Type B pancreatic cell (in vitro differentiated cells): ENCODE measurements around the gene F11R. TPM values are rescaled to one million over a fixed set of nuclear protein-coding genes. Genes with fewer than 3 reads are reported as not detected.
"Not testable (repeated sequence)": the region's sequence is repeated elsewhere in the genome, so short reads cannot be mapped to it uniquely, and the experiment has no call there.

ENCODE experiments used
- DNase-seq: peaks from one replicate; pipeline ENCODE4 v3.0.0; 2021; ENCODE audit warnings: mixed read lengths; ENCODE audit not compliant: unreplicated experiment; ENCODE audit errors: extremely low spot score
- H3K27ac Mint-ChIP-seq: 2 replicates; pipeline ENCODE4 v1.8.0; 2021; ENCODE audit warnings: mild to moderate bottlenecking, mixed read lengths
- H3K27me3 Mint-ChIP-seq: 2 replicates; pipeline ENCODE4 v1.8.0; 2021; ENCODE audit warnings: mixed read lengths
- H3K36me3 Mint-ChIP-seq: 2 replicates; pipeline ENCODE4 v1.8.0; 2021; ENCODE audit warnings: mixed read lengths
- H3K4me1 Mint-ChIP-seq: one replicate; pipeline ENCODE4 v1.8.0; 2021; ENCODE audit warnings: mixed read lengths; ENCODE audit not compliant: unreplicated experiment
- H3K4me3 Mint-ChIP-seq: 2 replicates; pipeline ENCODE4 v1.8.0; 2021; ENCODE audit warnings: mild to moderate bottlenecking, mixed read lengths
- H3K9me3 Mint-ChIP-seq: 2 replicates; pipeline ENCODE4 v1.8.0; 2021; ENCODE audit warnings: mixed read lengths
- CTCF ChIP-seq: fragments of 200-600 bp; sonication (generic); conservative IDR thresholded peaks from 2 replicates; pipeline ENCODE4 v1.5.0; 2021; ENCODE audit warnings: antibody characterized with exemption, mild to moderate bottlenecking
- long read RNA-seq: library from polyadenylated mRNA; unstranded; transcript quantifications from one replicate; pipeline ENCODE4 v2.0.0, GENCODE V29; 2020
- total RNA-seq: library from RNA; stranded (reverse); gene quantifications from 2 replicates; pipeline ENCODE4 v1.2.1, GENCODE V29; 2021; ENCODE audit warnings: low replicate concordance

F11R gene
- 66.8 and 147 TPM in 2 replicates for total RNA-seq
- long read RNA-seq, partial matches to known transcripts: 0 of 23 reads
- long read RNA-seq, other reads (novel, unspliced or antisense): 23 of 23 reads

GRCh38 chr1:161020509-161021164 is at the start of gene F11R:
Gene F11R, minus strand, starts transcription at chr1:161021152. Its CDS starts 79 bp downstream, at chr1:161021073.
- H3K27me3 Mint-ChIP-seq: peaks cover 53% of the 10 kb centered on the region
- H3K36me3 Mint-ChIP-seq: peaks cover 8% of the 10 kb centered on the region
- peak; percentile 64 for TF ChIP-seq CTCF
- H3K4me1 Mint-ChIP-seq: peaks cover 24% of the 10 kb centered on the region
- no peak for DNase-seq
- H3K27ac Mint-ChIP-seq: peak within 1 kb of the TSS; percentile 98
- H3K4me3 Mint-ChIP-seq: peak within 1 kb of the TSS; percentile 93
- no peaks in the 10 kb centered on the region for H3K9me3 Mint-ChIP-seq

GRCh38 chr1:161069731-161070270 is 48.8 kb upstream of the F11R start, which contains the start of gene ARHGAP30:
Gene ARHGAP30, minus strand, starts transcription at chr1:161069891. Its CDS starts 267 bp downstream, at chr1:161069624.
- H3K4me3 Mint-ChIP-seq: peak within 1 kb of the TSS; percentile 67
- H3K4me1 Mint-ChIP-seq: no peaks in the 10 kb centered on the region
- H3K27me3 Mint-ChIP-seq: peaks cover 3% of the 10 kb centered on the region
- TF ChIP-seq CTCF: no peak
- DNase-seq: no peak
- H3K9me3 Mint-ChIP-seq: no peaks in the 10 kb centered on the region
- peak within 1 kb of the TSS; percentile 86 for H3K27ac Mint-ChIP-seq
- peaks cover 4% of the 10 kb centered on the region for H3K36me3 Mint-ChIP-seq

- Mint-ChIP-seq H3K36me3 (peaks cover 4% of the 10 kb centered on the region), H3K4me3 (peak overlapping the region; percentile 67), H3K27me3 (peaks cover 8% of the 10 kb centered on the region), H3K4me1 (no peaks in the 10 kb centered on the region), H3K9me3 (no peaks in the 10 kb centered on the region), H3K27ac (peak overlapping the region; percentile 86)
- DNase-seq: no peak
- TF ChIP-seq CTCF: no peak
Measured at GRCh38 chr1:161069241-161069640, 48.3 kb upstream of the F11R start.

- peak overlapping the region; percentile 86 for H3K27ac Mint-ChIP-seq
- H3K36me3 Mint-ChIP-seq: peaks cover 4% of the 10 kb centered on the region
- H3K4me1 Mint-ChIP-seq: no peaks in the 10 kb centered on the region
- H3K9me3 Mint-ChIP-seq: no peaks in the 10 kb centered on the region
- no peak for TF ChIP-seq CTCF
- H3K27me3 Mint-ChIP-seq: peaks cover 13% of the 10 kb centered on the region
- H3K4me3 Mint-ChIP-seq: peak overlapping the region; percentile 67
- no peak for DNase-seq
Measured at GRCh38 chr1:161068306-161069234, 47.6 kb upstream of the F11R start.

GRCh38 chr1:161066694-161067093 is 45.7 kb upstream of the F11R start:
- no peaks in the 10 kb centered on the region for H3K9me3 Mint-ChIP-seq
- no peak for DNase-seq
- H3K4me1 Mint-ChIP-seq: no peaks in the 10 kb centered on the region
- H3K27ac Mint-ChIP-seq: peak overlapping the region; percentile 73
- no peak overlapping the region for H3K4me3 Mint-ChIP-seq
- H3K27me3 Mint-ChIP-seq: peaks cover 26% of the 10 kb centered on the region
- H3K36me3 Mint-ChIP-seq: no peaks in the 10 kb centered on the region
- no peak for TF ChIP-seq CTCF

- not testable (repeated sequence) for H3K36me3 Mint-ChIP-seq, H3K27ac Mint-ChIP-seq, DNase-seq, H3K4me3 Mint-ChIP-seq, H3K9me3 Mint-ChIP-seq, H3K4me1 Mint-ChIP-seq
- peaks cover 26% of the 10 kb centered on the region for H3K27me3 Mint-ChIP-seq
Measured at GRCh38 chr1:161065681-161066080, 44.7 kb upstream of the F11R start.

- H3K27me3 Mint-ChIP-seq: peaks cover 26% of the 10 kb centered on the region
- not testable (repeated sequence) for H3K36me3 Mint-ChIP-seq, H3K27ac Mint-ChIP-seq
Measured at GRCh38 chr1:161063936-161064335, 43.0 kb upstream of the F11R start.

More at GRCh38 chr1:161063936-161064335, 43.0 kb upstream of the F11R start:
- H3K9me3 Mint-ChIP-seq, H3K4me1 Mint-ChIP-seq, DNase-seq, H3K4me3 Mint-ChIP-seq: not testable (repeated sequence)
